WI38 (cell line): Measurements from ENCODE around the gene ANKRD17.

ENCODE experiments used
- H3K4me3 ChIP-seq: 2 replicates; pipeline ENCODE4 v1.5.1; 2011; ENCODE audit warnings: low read depth, mild to moderate bottlenecking, control low read depth, low read length
- CTCF ChIP-seq: IDR thresholded peaks from 2 replicates; pipeline ENCODE4 v1.5.1; 2012; ENCODE audit warnings: low read depth, mild to moderate bottlenecking, control low read depth, low read length

ANKRD17 gene

DNA sequence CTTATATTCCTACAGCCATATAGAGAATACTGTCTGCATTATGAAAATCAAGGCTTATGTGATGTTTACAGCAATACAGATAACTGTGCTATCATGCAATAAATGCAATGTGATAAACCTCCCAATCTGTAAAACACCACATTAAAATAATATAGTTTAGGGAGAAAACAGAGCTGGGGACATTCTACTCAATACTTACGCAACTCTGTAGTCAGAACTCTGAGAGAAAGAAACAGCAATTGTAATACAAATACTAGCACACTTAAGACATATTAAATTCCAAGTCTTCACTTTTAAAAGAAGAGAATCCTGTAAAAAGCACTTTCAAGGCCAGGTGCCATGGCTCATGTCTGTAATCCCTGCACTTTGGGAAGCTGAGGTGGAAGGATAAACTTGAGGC, 61.4 kb downstream of the ANKRD17 start:
- TF ChIP-seq CTCF = no peak
- H3K4me3 ChIP-seq = no peak overlapping the region

- H3K4me3 ChIP-seq = no peak overlapping the region
- TF ChIP-seq CTCF = no peak
Observed at GRCh38 chr4:73194064-73194463, 64.5 kb downstream of the ANKRD17 start.

DNA sequence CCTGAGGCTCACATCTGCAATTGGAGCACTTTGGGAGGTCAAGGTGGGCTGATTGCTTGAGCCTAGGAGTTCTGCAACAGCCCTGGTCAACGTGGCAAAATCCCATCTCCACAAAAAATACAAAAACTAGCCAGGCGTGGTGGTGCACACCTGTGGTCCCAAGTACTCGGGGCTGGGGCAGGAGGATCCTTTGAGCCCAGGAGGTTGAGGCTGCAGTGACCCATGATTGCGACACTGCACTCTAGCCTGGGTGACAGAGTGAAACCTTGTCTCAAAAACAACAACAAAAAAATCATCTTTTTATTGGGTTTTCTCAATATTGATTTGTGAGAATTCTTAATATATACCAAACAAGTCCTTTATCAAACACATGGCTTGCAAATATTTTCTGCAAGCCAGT, 64.9 kb downstream of the ANKRD17 start:
- H3K4me3 ChIP-seq = no peak overlapping the region
- no peak for TF ChIP-seq CTCF

DNA sequence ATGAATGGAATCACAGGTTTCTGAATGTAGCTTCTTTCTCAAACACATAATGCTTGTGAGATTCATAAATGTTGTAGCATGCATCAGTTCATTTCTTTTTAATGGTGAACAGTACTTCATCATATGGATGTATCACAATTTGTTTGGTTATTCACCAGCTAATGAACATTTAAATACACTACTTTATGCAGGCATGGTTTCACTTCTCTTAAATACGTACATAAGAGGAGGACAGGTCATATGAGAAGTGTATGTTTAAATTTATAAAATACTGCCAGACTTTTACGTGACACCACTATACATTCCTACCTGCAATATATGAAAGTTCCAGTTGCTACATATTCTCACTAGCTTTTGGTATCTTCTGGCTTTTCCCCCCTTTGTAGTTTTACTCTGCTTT, 65.4 kb downstream of the ANKRD17 start:
- no peak overlapping the region for H3K4me3 ChIP-seq
- TF ChIP-seq CTCF = no peak

DNA sequence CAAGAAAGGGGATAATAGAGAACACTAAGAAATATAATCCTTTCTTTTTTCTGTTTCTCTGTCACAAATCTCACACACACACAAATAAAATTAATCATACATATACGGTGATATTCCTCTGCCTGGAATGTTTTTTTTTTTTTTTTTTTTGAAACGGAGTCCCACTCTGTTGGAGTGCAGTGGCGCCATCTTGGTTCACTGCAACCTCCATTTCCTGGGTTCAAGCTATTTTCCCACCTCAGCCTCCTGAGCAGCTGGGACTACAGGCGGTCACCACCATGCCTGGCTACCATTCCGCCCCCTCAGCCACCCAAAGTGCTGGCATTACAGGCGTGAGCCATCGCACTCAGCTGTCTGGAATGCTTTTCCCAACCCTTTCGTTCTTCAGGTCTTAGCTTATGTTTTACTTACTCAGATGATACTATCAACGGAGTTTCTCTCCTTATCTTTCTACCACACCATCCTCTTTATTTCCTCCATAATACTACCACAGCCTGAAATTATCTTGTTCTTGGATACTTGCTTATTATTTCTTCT, 69.3 kb downstream of the ANKRD17 start:
- no peak for TF ChIP-seq CTCF
- no peak overlapping the region for H3K4me3 ChIP-seq

- no peak overlapping the region for H3K4me3 ChIP-seq
- no peak for TF ChIP-seq CTCF
Observed at GRCh38 chr4:73187325-73187724, 71.3 kb downstream of the ANKRD17 start.

DNA sequence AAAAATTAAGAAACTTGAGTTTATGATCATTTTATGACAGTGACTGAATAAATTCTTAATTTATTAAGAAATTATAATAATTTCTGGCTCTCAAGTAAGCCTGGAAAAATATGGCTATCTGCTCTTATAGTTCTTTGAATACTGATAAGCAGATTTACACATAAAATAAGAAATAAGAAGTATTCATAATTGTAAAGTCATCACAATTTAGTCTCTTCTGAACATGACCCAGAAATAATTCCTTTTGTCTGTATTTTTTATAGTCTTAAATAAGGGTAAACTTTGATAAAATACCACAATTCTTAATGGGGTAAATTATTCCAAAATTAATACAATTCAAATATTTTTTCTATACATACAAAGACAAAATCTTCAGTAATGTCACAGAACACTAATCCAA, 72.7 kb downstream of the ANKRD17 start:
- H3K4me3 ChIP-seq = no peak overlapping the region
- no peak for TF ChIP-seq CTCF
